K562 (cell line): ENCODE data around the gene SEC61A1.

ENCODE experiments used
- EZH2 ChIP-seq: IDR thresholded peaks from 2 replicates; pipeline ENCODE4 v1.6.1; 2012; ENCODE audit warnings: low read depth, mild to moderate bottlenecking, inconsistent platforms, low read length, borderline replicate concordance
- HDGF ChIP-seq: fragments of 450-650 bp; IDR thresholded peaks from 2 replicates; pipeline ENCODE4 v1.6.1; 2016
- HINFP ChIP-seq: fragments of 450-650 bp; conservative IDR thresholded peaks from 2 replicates; pipeline ENCODE4 v1.6.1; 2016; ENCODE audit warnings: missing genetic modification characterization, low read depth, mild to moderate bottlenecking, control low read depth, missing compliant biosample characterization
- MYNN ChIP-seq, 2 experiments: sonication (generic); formaldehyde crosslinking in 1 of 2; IDR thresholded peaks; 2 replicates each; pipeline versions ENCODE4 v1.5.0 to v1.6.1; 2016 to 2020; ENCODE audit warnings: antibody characterized with exemption in 1 of 2, missing genetic modification reagents in 1 of 2
- PHB ChIP-seq: fragments of 250-450 bp; sonication (Bioruptor Pico); IDR thresholded peaks from 2 replicates; pipeline ENCODE4 v1.5.0; 2021
- TCF7L2 ChIP-seq: fragments of 150-350 bp; IDR thresholded peaks from 2 replicates; pipeline ENCODE4 v1.6.1; 2016; ENCODE audit warnings: low read depth, mild to moderate bottlenecking, low read length, moderate library complexity
- ZBTB33 ChIP-seq: sonication (generic); formaldehyde crosslinking; IDR thresholded peaks from 2 replicates; pipeline ENCODE4 v1.8.1; 2023; ENCODE audit warnings: mild to moderate bottlenecking, missing genetic modification reagents
- ZFP30 ChIP-seq: fragments of 250-450 bp; sonication (Bioruptor Pico); IDR thresholded peaks from 2 replicates; pipeline ENCODE4 v1.8.0; 2022; ENCODE audit warnings: moderate library complexity, mild to moderate bottlenecking, inconsistent platforms, borderline replicate concordance
- ZNF766 ChIP-seq: fragments of 200-800 bp; sonication (Bioruptor generic); conservative IDR thresholded peaks from 2 replicates; pipeline ENCODE4 v1.6.1; 2016; ENCODE audit warnings: missing genetic modification characterization, missing compliant biosample characterization
- TF ChIP-seq, protein P1 (sequence below), 3 experiments: IDR thresholded peaks in 2 of 3; conservative IDR thresholded peaks in 1 of 3; 2 replicates each; pipeline ENCODE4 v1.5.1; 2011 to 2012; ENCODE audit warnings: low read length in 3 of 3, mild to moderate bottlenecking in 3 of 3, control low read depth in 2 of 3, improper control_type of control experiment in 1 of 3, inconsistent platforms in 1 of 3, low read depth in 1 of 3, mixed read lengths in 1 of 3, moderate library complexity in 1 of 3; ENCODE audit not compliant: insufficient read depth in 2 of 3
- TF ChIP-seq, protein P2 (sequence below): sonication (generic); formaldehyde crosslinking; IDR thresholded peaks from 2 replicates; pipeline ENCODE4 v1.8.0; 2023; ENCODE audit warnings: missing genetic modification reagents, mild to moderate bottlenecking, borderline replicate concordance

- TF ChIP-seq ZNF766 (CRISPR knock-in tag): no peak
- TF ChIP-seq PHB (CRISPR knock-in tag): no peak
- TF ChIP-seq, protein P1, sequence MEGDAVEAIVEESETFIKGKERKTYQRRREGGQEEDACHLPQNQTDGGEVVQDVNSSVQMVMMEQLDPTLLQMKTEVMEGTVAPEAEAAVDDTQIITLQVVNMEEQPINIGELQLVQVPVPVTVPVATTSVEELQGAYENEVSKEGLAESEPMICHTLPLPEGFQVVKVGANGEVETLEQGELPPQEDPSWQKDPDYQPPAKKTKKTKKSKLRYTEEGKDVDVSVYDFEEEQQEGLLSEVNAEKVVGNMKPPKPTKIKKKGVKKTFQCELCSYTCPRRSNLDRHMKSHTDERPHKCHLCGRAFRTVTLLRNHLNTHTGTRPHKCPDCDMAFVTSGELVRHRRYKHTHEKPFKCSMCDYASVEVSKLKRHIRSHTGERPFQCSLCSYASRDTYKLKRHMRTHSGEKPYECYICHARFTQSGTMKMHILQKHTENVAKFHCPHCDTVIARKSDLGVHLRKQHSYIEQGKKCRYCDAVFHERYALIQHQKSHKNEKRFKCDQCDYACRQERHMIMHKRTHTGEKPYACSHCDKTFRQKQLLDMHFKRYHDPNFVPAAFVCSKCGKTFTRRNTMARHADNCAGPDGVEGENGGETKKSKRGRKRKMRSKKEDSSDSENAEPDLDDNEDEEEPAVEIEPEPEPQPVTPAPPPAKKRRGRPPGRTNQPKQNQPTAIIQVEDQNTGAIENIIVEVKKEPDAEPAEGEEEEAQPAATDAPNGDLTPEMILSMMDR (IDR thresholded peaks at IDR 0.05 in 2 of 3, conservative IDR thresholded peaks at IDR 0.05 in 1 of 3; ENCODE audit: insufficient read depth in 2 of 3, low read depth in 1 of 3, low read length in 3 of 3): no peak
- no peak for TF ChIP-seq ZFP30 (CRISPR knock-in tag)
- TF ChIP-seq EZH2: no peak
- TF ChIP-seq, protein P2, sequence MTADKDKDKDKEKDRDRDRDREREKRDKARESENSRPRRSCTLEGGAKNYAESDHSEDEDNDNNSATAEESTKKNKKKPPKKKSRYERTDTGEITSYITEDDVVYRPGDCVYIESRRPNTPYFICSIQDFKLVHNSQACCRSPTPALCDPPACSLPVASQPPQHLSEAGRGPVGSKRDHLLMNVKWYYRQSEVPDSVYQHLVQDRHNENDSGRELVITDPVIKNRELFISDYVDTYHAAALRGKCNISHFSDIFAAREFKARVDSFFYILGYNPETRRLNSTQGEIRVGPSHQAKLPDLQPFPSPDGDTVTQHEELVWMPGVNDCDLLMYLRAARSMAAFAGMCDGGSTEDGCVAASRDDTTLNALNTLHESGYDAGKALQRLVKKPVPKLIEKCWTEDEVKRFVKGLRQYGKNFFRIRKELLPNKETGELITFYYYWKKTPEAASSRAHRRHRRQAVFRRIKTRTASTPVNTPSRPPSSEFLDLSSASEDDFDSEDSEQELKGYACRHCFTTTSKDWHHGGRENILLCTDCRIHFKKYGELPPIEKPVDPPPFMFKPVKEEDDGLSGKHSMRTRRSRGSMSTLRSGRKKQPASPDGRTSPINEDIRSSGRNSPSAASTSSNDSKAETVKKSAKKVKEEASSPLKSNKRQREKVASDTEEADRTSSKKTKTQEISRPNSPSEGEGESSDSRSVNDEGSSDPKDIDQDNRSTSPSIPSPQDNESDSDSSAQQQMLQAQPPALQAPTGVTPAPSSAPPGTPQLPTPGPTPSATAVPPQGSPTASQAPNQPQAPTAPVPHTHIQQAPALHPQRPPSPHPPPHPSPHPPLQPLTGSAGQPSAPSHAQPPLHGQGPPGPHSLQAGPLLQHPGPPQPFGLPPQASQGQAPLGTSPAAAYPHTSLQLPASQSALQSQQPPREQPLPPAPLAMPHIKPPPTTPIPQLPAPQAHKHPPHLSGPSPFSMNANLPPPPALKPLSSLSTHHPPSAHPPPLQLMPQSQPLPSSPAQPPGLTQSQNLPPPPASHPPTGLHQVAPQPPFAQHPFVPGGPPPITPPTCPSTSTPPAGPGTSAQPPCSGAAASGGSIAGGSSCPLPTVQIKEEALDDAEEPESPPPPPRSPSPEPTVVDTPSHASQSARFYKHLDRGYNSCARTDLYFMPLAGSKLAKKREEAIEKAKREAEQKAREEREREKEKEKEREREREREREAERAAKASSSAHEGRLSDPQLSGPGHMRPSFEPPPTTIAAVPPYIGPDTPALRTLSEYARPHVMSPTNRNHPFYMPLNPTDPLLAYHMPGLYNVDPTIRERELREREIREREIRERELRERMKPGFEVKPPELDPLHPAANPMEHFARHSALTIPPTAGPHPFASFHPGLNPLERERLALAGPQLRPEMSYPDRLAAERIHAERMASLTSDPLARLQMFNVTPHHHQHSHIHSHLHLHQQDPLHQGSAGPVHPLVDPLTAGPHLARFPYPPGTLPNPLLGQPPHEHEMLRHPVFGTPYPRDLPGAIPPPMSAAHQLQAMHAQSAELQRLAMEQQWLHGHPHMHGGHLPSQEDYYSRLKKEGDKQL: no peak
- TF ChIP-seq HINFP (tag): no peak
- TF ChIP-seq HDGF: no peak
- TF ChIP-seq TCF7L2: no peak
- no peak for TF ChIP-seq MYNN (IDR thresholded peaks at IDR 0.05)
- TF ChIP-seq MYNN (CRISPR knock-in tag; IDR thresholded peaks at IDR 0.05): no peak
- TF ChIP-seq ZBTB33: no peak
Measured at GRCh38 chr3:128052595-128053351, 536 bp downstream of the SEC61A1 start.
